T-helper 1 cell treated with Interleukin-12 subunit alpha and Interleukin-12 subunit beta and Interleukin-4 antibody, amounts not matched to agents 30 μg/mL and 1 μg/mL, for 36 hours (primary cell): Measurements from ENCODE around the gene TNPO1.

Experiments used
- H3K27ac Mint-ChIP-seq: one replicate; pipeline ENCODE4 v1.8.0; 2021; ENCODE audit warnings: mild to moderate bottlenecking, mixed read lengths
- H3K27me3 Mint-ChIP-seq: one replicate; pipeline ENCODE4 v1.8.0; 2021; ENCODE audit warnings: low read depth, mixed read lengths
- H3K36me3 Mint-ChIP-seq: one replicate; pipeline ENCODE4 v1.8.0; 2021; ENCODE audit warnings: low read depth, mixed read lengths
- H3K4me1 Mint-ChIP-seq: one replicate; pipeline ENCODE4 v1.8.0; 2021; ENCODE audit warnings: low read depth, mixed read lengths
- H3K4me3 Mint-ChIP-seq: one replicate; pipeline ENCODE4 v1.8.0; 2021; ENCODE audit warnings: mild to moderate bottlenecking, moderate library complexity, mixed read lengths
- H3K9me3 Mint-ChIP-seq: one replicate; pipeline ENCODE4 v1.8.0; 2021; ENCODE audit warnings: mixed read lengths

Gene TNPO1

DNA sequence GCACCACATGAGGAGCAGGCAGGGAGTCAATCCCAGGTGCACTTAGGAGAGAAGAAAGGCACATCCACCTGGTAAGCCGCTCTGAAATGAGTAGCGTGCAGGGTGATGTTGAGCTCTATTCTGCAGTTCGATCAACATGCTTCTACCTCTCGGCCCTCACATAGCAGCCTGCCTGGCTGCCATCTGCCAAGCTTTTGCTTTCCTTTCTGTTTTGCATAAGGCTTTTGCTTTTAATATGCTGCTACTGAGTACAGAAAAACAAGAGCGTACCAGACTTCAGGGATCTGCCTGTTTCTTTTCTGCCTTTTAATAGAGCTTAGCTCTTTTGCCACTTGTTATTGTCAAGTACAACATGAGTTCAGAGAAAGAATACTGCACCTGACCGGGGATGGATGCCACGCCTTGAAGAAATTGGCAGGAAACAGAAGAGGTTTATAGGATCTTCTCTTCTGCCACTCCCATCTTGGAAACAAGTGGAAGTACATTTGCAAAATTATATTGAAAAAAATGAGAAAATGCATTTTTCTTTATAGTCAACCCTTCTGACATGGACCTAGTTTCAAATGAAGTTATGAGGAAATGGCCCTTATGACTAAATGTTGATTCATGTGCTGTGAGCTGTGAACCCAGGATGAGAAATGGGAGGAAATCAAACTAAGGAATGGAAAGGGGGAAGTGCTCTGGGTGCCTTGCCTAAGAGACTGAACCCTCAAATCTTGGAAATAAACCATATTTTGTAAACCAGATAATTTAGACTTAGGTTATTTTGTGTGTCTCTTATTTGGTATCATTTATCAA, 135.4 kb downstream of the TNPO1 start:
- H3K4me1 Mint-ChIP-seq: peaks cover 13% of the 10 kb centered on the region
- no peaks in the 10 kb centered on the region for H3K9me3 Mint-ChIP-seq
- H3K27me3 Mint-ChIP-seq: peaks cover 52% of the 10 kb centered on the region
- H3K36me3 Mint-ChIP-seq: peaks cover 3% of the 10 kb centered on the region
- no peak overlapping the region for H3K27ac Mint-ChIP-seq
- H3K4me3 Mint-ChIP-seq: no peak overlapping the region

DNA sequence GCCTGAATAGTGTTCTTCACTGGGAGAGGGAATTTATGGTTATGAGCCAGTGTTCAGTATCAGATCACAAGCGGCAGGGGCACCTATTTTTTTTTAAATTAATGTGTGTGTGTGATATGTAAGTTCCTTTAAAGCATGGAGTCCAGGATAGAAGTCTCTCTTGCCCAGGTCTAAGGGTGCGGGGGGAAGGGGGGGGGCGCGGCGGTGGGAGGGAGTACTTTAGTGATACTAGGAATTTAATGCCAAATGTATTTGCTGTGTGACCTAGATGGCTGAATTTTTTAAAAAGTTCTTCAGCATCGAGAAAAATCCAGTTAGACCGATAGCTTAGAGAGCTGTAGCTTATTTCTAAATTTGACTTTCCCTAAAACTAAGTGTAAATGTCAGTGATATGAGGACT, 137.9 kb downstream of the TNPO1 start:
- H3K36me3 Mint-ChIP-seq: peaks cover 3% of the 10 kb centered on the region
- peaks cover 13% of the 10 kb centered on the region for H3K4me1 Mint-ChIP-seq
- peak overlapping the region; percentile 12 for H3K4me3 Mint-ChIP-seq
- H3K27me3 Mint-ChIP-seq: peaks cover 66% of the 10 kb centered on the region
- no peak overlapping the region for H3K27ac Mint-ChIP-seq
- no peaks in the 10 kb centered on the region for H3K9me3 Mint-ChIP-seq

DNA sequence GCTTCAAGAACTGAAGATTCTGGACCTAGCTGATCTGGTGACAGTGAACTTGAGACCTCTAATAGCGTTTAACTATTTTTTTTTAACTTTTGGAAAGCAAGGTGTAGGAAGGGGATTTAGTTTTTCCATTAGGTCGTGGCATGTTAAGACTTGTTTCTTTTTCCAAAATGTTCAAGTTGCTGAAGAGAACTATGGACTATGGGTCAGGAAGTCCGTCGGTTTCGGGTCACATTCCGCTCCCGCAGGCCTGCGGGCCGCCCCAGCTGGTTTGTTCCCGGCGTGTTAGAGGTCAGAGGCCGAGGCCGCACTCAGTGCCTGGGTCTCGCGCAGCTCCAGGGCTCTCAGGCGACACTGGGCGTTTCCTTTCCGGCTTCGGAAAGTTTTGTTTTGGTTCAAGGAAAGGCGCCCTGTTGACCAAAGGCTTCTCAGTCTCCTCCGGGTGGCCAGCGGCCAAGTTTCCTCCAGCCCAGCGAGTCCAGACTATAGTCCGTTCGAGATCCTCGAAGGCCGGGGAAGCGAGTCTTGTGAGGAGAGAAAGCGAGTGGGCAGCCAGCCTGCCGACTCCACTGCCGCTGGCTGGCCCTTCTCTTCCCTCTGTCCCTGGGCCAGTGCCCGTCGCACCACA, 138.8 kb downstream of the TNPO1 start:
- Mint-ChIP-seq H3K36me3 (peaks cover 3% of the 10 kb centered on the region), H3K27me3 (peaks cover 66% of the 10 kb centered on the region), H3K27ac (peak overlapping the region; percentile 76), H3K4me3 (peak overlapping the region; percentile 88), H3K4me1 (peaks cover 13% of the 10 kb centered on the region), H3K9me3 (no peaks in the 10 kb centered on the region)

DNA sequence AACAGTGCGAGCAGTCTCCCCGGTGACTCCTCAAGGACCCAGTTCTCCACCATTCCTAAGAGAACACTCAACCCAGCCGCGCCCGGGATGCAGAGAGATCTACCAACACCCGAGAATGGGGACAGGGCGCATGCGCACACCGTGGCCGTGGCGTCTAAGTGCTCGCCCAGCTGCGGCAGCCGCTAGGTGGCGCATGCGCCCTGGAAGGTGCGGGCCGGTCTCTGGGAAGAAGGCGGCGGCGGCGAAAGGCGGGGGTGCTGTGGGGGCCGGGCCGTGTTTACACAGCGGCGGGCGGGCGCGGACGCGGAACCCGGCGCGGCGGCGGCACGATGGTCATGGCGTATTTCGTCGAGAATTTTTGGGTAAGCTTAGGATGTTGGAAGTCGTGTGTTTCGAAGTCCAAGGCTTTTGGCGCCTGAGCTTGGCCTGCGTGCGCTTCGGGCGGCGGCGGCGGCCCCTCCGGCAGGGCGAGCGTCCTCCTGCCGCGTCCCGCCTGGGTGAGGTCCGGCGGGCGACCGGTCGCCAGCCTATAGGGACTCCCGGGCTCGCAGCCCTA, 139.4 kb downstream of the TNPO1 start, which contains the start of gene FCHO2:
TSS of gene FCHO2 (plus strand) at position 274 of the 556 bp plus-strand sequence. CDS start at position 330, 56 bp downstream.
- Mint-ChIP-seq H3K9me3 (no peaks in the 10 kb centered on the region), H3K27me3 (peaks cover 65% of the 10 kb centered on the region), H3K27ac (peak within 1 kb of the TSS; percentile 76), H3K4me1 (peaks cover 13% of the 10 kb centered on the region), H3K4me3 (peak within 1 kb of the TSS; percentile 88), H3K36me3 (peaks cover 3% of the 10 kb centered on the region)

DNA sequence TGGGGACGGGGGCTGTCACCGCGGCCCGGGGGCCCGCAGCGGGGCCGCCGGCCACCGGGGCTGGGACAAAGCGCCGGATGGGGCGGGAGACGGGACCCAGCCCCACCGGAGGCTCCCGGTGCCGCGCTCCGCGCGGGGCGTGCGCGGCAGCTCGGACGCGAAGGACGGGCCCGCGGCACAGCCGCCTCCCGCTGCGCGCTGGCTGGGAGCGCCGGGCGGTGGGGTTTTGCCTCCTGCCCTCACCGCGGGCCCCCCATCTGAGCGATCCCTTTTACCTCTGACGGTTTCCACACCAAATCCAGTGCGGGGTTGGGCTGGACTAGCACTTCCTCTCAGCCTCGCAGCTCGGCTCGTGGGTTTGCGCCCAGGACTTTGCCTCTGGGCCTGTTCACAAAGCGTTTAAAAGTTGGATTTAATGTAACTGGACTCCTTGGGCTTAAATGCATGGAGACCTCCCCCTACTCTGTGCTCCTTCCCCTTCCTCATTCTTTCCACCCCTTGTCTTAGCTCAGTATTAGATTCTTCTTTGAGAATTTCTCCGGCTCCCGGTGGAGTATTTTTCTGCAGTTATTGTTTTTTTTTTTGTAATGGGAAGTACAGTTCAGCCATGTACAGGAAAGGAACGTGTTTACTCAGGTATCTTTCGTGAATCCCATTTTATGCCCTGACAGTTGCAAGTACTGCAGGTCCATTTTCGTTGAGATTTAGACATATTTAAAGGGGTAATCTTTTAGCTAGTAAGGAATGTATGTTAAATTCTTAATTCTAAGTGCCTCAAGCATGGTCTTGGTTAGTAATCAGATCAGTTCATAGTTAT, 140.1 kb downstream of the TNPO1 start:
- H3K27ac Mint-ChIP-seq: peak overlapping the region; percentile 57
- H3K9me3 Mint-ChIP-seq: no peaks in the 10 kb centered on the region
- peaks cover 65% of the 10 kb centered on the region for H3K27me3 Mint-ChIP-seq
- peaks cover 13% of the 10 kb centered on the region for H3K4me1 Mint-ChIP-seq
- H3K4me3 Mint-ChIP-seq: peak overlapping the region; percentile 86
- peaks cover 3% of the 10 kb centered on the region for H3K36me3 Mint-ChIP-seq

DNA sequence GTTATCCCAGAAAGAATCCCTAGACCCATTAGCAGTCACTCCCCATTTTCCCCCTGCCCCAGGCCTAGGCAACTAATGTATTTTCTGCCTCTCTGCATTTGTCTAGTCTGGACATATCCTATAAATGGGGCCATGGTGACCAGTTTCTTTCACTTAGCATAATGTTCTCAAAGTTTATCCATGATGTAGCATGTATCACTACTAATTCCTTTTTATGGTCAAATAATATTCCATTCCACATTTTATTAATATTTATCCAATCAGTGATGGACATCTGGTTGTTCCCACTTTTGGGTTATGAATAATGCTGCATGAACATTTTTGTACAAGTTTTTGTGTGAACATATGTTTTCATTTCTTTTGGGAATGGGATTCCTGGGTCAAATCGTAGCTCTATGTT, 140.9 kb downstream of the TNPO1 start:
- H3K36me3 Mint-ChIP-seq: peaks cover 3% of the 10 kb centered on the region
- H3K4me1 Mint-ChIP-seq: peaks cover 13% of the 10 kb centered on the region
- H3K27me3 Mint-ChIP-seq: peaks cover 60% of the 10 kb centered on the region
- peak overlapping the region; percentile 86 for H3K4me3 Mint-ChIP-seq
- H3K27ac Mint-ChIP-seq: no peak overlapping the region
- H3K9me3 Mint-ChIP-seq: no peaks in the 10 kb centered on the region

DNA sequence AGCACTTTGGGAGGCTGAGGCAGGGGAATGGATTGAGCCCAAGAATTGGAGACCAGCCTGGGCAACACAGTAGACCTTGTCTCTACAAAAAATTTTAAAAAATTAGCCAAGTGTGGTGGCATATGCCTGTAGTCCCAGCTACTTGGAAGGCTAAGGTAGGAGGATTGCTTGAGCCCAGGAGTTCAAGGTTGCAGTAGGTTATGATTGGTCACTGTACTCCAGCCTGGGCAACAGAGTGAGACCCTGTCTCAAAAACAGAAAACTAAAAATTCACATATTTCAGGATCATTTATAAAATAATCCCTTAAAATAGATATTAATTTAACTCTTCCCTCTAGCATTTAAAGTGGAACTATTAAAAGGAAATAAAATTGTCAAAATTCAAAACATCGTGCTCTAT, 142.8 kb downstream of the TNPO1 start:
- Mint-ChIP-seq H3K9me3 (no peaks in the 10 kb centered on the region), H3K27ac (no peak overlapping the region), H3K27me3 (peaks cover 56% of the 10 kb centered on the region), H3K36me3 (peaks cover 3% of the 10 kb centered on the region), H3K4me3 (no peak overlapping the region), H3K4me1 (peaks cover 13% of the 10 kb centered on the region)
